ENCODE results near the gene LEMD1.
A peak's percentile ranks its signal among the peaks of the same experiment; 100 is the strongest.

Gene LEMD1

DNA sequence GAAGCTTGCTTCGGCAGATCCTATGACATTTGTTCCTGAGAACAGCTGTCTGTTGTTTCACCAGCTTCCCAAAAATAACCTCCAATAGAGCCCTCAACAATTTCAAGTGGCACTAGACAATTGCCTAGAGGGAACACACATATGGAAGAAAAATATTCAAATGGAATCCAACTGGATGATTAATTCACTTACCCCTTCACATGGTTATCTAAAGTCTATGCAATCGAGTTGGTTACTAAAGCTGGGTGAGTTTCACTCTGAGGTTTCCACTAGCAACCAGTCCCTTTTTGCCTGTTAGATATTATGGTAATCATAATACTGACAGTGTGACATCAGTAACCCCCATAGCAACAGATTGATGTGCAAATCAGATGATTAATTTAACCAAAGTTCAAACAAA, at the start of gene LEMD1:
Gene LEMD1, minus strand, starts transcription at position 259 of the 400 bp plus-strand sequence. CDS start 1,520 bp downstream, outside the sequence.
- DNase-seq (ENCODE audit: low read depth in 4 of 4, low spot score in 1 of 4) = no peak

DNA sequence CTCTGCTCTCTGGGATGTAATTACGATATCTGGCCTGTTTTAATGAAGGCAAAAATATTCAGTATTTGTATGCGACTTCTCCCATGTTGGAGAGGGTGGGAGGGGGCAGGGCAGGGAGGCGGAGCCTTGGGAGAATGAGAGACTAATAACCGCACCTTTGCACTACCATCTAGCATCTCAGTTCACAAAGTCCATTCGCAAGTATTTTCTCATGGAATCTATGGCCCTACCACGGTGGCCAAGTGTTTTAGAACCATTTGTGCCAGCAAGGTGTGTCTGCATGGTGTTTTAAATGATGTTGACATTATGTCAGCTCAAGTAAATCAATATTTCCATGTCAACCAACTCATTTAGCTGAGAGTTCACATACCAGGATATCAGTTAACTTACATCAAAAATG, 48.3 kb upstream of the LEMD1 start:
- no peak for DNase-seq (ENCODE audit: low read depth in 4 of 4, low spot score in 1 of 4)

DNA sequence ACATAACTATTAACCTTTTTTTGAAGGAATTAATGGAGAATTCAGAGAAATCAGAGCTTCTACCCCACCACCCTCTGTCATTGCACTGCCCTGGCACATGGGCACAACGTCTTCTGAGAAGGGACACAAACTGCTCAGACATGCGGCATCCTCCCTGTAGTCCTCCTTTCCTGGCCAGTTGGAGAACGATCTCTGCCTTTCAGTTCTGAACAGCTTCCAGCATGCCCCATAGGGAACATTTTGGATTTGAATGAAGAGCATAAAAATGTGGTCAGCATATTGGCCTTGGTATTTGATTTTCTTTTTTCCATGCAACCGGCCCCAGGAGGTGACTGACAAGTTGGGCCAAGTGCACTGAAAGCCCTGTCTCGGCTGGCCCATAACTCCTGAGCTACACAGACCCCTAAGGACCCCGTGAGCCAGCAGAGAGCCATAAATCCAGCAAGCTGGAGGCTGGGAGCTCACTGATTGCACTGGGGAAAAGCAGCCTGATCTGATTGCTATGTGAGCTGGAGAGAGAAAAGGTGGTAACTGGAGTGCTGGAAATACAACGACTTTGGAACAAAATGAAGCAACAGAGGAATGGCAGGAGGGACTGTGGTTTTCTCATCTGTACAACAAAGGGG, 44.9 kb upstream of the LEMD1 start:
- DNase-seq (ENCODE audit: low read depth in 4 of 4, low spot score in 1 of 4) = no peak

GRCh38 chr1:205465392-205465791, 43.5 kb upstream of the LEMD1 start:
- DNase-seq (ENCODE audit: low read depth in 4 of 4, low spot score in 1 of 4) = no peak

DNA sequence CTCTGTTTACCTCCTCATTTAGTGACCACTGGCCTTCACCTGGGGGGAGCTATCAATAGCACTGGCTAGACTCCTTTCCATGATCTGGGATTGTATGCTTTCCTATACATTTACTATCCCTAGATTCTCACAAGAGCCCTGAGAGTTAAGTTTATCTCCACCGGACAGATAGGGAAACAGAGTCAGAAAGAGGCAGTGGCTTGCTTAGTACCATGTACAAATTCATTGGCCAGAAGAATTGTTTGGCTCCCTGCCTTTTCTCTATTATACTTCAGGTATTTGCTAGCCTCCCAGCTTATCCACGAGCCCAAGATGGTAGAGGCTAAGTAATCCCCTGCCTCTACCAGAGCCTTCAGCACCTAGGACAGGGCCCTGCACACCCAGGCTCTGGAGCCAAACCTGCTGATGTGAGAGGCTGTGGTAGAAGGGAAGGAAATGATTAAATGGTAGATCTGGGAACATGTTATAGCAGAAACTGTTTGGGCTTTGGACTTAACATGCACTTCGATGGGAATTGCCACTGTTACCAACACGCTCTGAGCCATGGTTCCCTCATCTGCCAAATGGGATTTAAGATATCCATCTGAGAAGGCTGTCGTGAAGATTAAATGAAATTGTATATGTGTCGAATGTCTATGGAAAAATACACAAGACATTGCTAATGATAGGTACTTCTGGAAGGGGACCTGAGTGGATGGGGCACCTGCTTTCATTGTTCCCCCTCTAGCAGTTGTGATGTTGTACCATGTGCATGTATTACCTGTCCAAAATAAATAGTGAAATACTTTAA, 37.1 kb upstream of the LEMD1 start:
- DNase-seq (ENCODE audit: low read depth in 4 of 4, low spot score in 1 of 4) = no peak

DNA sequence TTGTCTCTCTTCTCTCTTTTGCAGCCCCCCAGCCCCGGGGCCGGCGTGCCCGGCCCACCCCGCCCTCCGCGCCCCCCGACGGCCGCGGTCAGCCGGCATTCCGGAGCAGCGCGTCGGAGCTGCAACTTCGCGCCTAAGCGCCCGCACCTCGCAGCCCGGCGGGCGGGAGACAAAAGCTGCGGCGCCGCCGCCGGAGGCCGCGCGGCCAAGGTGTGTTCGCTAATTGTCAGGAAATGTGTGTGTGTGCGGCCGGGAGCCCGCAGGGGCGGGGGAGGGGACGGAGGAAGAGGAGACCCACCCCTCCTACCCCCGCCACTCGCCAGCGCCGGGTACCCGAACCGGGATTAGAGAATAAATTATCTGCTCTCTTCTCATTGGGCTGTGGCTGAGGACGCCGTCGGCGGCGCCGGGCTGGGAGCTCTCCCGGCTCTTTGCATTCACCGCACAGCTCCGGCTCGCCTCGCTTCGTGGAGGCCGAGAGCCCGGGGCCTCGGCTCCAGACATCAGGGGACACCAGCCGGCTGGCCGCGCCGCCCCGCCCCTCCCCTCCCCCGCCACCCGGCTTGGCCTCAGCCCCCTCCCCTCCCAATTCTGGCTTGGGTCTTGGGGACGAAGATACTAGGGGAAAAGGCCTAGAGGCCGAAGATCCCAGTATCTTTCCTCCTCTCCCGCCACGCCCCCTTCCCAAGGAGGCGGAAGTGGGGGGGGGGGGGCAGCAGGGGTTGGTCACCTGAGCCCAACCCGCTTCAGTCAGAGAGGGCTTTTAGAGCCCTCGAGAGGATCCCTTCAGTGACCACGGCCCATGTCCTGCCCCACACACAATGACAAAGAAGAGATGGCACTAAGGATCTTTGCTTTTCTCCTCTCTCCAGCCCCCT, 35.3 kb upstream of the LEMD1 start:
- DNase-seq (ENCODE audit: low read depth in 4 of 4, low spot score in 1 of 4) = no peak

- no peak for DNase-seq (ENCODE audit: low read depth in 4 of 4, low spot score in 1 of 4)
Measured at GRCh38 chr1:205456383-205456867, 34.6 kb upstream of the LEMD1 start.

GRCh38 chr1:205455581-205456382, 33.9 kb upstream of the LEMD1 start, which contains the start of gene BLACAT1:
BLACAT1 (minus strand) TSS chr1:205456045.
- DNase-seq (ENCODE audit: low read depth in 4 of 4, low spot score in 1 of 4) = no peak

- no peak for DNase-seq (ENCODE audit: low read depth in 4 of 4, low spot score in 1 of 4)
Measured at GRCh38 chr1:205454903-205455335, 33.1 kb upstream of the LEMD1 start.

GRCh38 chr1:205453466-205453865, 31.6 kb upstream of the LEMD1 start:
- DNase-seq (ENCODE audit: low read depth in 4 of 4, low spot score in 1 of 4) = no peak

DNA sequence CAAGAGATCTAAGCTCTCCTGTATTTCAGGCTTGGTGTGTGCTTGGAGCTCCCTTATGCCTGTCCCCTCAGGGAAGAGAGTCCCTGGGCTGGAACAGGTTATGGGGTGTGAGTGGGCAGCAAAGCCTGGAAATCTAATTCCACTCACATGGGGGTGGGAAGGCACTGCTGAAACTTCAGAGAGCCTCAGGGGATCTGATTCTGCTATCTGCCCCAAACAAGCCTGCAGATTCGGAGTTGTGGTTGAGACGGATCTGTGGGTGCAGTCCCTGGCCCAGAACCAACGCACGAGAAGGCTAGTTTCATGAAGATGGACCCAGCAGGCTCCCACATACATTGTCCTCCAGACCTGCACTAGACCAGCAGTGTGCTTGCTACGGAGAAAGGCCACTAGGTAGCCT, 31.1 kb upstream of the LEMD1 start:
- DNase-seq (ENCODE audit: low read depth in 4 of 4, low spot score in 1 of 4) = no peak

DNA sequence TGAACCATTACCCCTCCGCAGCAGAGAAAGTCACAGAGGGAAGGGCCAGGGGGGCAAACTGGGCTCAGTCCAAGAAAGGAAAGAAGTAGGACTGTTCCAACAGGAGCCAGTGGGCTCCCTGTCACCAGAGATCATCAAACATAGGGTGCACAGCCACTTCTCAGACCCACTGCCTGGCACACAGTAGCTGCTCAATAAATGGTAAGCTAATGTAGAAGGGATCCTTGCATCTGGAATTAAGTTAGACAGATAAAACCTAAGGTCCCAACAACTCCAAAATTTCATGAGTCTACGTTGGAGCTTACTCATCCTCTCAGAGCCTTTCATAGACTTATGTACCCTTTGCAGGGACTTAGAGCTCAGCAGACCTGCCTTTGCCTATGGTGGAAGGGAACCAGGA, 30.5 kb upstream of the LEMD1 start:
- DNase-seq (ENCODE audit: low read depth in 4 of 4, low spot score in 1 of 4) = no peak

DNA sequence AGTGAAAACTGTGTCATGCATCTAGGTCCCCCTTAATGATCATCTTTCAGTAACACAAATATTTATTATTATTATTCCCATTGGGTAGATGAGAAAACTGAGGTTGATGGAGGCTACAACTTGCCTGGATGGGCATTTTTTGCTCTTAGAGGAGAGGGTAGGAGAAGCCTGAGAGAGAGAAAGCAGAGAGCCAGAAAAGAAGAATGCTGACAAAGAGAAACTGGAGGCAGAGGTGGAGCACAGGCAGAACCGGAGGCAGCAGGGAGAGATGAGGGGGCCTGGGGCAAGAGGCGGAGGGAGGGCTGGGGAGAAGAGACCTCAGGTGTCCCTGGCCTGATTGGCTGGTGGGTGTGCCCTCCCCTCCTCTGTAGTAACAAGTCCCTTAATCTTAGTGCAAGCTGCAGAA, 29.9 kb upstream of the LEMD1 start:
- no peak for DNase-seq (ENCODE audit: low read depth in 4 of 4, low spot score in 1 of 4)

DNA sequence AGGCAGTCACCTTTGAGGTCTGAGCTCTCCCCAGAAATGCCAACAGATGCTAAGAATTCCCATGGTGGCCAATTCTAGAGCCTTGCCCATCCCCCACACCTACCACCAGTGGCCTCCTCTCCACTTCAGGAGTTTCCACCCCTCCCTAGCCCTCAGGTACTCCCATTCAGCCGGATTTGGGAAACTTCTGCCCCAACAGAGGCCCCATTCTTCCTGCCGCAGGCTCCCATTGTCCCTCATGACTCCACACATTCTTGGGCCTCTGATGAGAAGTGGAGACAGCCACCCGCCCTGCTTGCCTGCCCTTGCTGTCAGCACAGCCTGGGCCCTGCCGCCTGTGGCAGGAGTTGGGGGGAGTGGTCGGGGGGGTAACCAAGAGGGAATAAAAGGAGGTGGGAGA, 29.3 kb upstream of the LEMD1 start:
- DNase-seq (ENCODE audit: low read depth in 4 of 4, low spot score in 1 of 4) = no peak

GRCh38 chr1:205450448-205450847, 28.6 kb upstream of the LEMD1 start:
- no peak for DNase-seq (ENCODE audit: low read depth in 4 of 4, low spot score in 1 of 4)

DNA sequence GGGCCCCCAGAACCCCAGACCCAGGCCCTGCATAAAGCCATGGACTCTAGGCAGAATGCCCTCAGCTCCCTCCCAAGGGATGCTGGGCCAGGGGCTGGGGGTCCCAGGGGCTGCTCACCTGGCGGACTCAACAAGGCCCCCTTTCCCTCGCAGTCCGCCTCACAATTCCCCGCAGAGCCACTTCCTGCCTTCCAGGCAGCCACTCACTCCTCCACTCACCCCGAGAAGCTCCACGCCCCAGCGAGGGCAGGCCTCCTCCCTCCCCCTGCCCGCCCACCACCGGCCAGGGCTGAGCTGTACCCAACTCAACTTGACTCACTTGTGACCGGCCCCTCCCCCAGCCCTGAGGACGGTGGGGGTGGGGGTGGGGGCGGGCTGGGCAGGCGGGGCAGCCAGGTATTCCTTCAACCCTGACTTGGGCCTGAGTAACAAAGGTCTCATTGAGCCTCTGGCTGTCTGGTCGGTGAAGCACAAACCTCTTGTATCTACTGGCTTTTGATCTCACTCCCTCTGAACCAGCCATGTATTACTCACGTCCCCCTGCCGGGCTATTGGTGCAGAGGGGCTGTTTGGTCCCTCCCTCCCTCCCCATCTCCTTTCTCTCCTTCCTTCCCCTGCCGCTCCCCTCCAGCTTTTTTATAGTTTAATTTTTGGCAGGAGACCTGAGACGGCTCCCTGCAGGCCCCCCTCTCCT, 28.0 kb upstream of the LEMD1 start:
- DNase-seq (ENCODE audit: low read depth in 4 of 4, low spot score in 1 of 4) = peak in 1 of 4 experiments; percentile 38

DNA sequence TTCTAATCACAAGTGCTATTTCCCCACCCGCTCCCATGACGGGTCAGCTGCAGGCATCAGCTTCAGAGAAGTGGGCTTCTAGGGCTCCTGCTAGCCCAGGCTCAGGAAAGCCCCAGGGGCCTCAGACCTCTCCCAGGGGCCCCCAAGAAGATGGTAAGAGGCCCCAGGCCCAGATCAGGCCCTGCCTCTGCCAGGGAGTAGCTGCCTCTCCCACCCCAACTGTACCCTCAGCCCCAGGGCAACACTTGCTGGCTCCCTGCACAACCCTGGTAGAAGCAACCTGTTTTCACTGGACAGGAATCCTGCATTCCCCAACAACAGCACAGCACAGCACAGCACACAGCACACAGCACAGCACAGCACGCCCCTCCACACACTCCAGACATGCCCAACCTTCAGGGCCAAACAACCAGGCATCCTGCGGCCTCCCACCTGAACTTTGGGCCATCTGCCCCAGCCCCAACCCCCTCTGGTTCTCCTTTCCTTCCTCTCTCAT, 27.4 kb upstream of the LEMD1 start:
- DNase-seq (ENCODE audit: low read depth in 4 of 4, low spot score in 1 of 4) = no peak

- DNase-seq (ENCODE audit: low read depth in 4 of 4, low spot score in 1 of 4) = no peak
Measured at GRCh38 chr1:205448540-205449253, 26.8 kb upstream of the LEMD1 start.

Measured in stimulated activated CD4-positive, alpha-beta T cell treated with anti-CD3 and anti-CD28 coated beads, Interleukin-1b, Interleukin-23, amount 100 ng/mL, for 24 hours (primary cell).